Activated T-cell treated with anti-CD3 and anti-CD28 coated beads for 24 hours (primary cell): ENCODE data around the gene MARCHF3.
A peak's percentile ranks its signal among the peaks of the same experiment; 100 is the strongest.
"Not testable (repeated sequence)": the region's sequence is repeated elsewhere in the genome, so short reads cannot be mapped to it uniquely, and the experiment has no call there.

Source experiments
- DNase-seq: peaks from one replicate; pipeline ENCODE4 v3.0.0-alpha.2; 2020; ENCODE audit warnings: low read depth

Gene MARCHF3

GRCh38 chr5:127046343-127047072 lies 16.1 kb upstream of the MARCHF3 start:
- no peak for DNase-seq

- DNase-seq = no peak
These were observed 12.2 kb upstream of the MARCHF3 start for GRCh38 chr5:127042593-127042992.

- no peak for DNase-seq
These were observed 11.2 kb upstream of the MARCHF3 start for GRCh38 chr5:127041571-127041970.

- no peak for DNase-seq
These were observed 10.6 kb upstream of the MARCHF3 start for GRCh38 chr5:127040796-127041520.

GRCh38 chr5:127038550-127038949 lies 8.2 kb upstream of the MARCHF3 start:
- DNase-seq = no peak

- no peak for DNase-seq
These were observed 1.5 kb upstream of the MARCHF3 start for GRCh38 chr5:127031863-127032232.

GRCh38 chr5:127031147-127031862 lies 947 bp upstream of the MARCHF3 start:
- no peak for DNase-seq

GRCh38 chr5:127029581-127030258 lies 638 bp downstream of the MARCHF3 start:
- DNase-seq = peak; percentile 32

GRCh38 chr5:127028822-127029457 lies 1.4 kb downstream of the MARCHF3 start:
- no peak for DNase-seq

- DNase-seq = no peak
These were observed 2.8 kb downstream of the MARCHF3 start for GRCh38 chr5:127027539-127027938.

GRCh38 chr5:127026166-127026565 lies 4.2 kb downstream of the MARCHF3 start:
- no peak for DNase-seq

- DNase-seq = no peak
These were observed 4.9 kb downstream of the MARCHF3 start for GRCh38 chr5:127025467-127025866.

- no peak for DNase-seq
These were observed 5.5 kb downstream of the MARCHF3 start for GRCh38 chr5:127024821-127025220.

GRCh38 chr5:127023552-127024191 lies 6.7 kb downstream of the MARCHF3 start:
- DNase-seq = not testable (repeated sequence)

GRCh38 chr5:127022846-127023245 lies 7.5 kb downstream of the MARCHF3 start:
- no peak for DNase-seq

- DNase-seq = no peak
These were observed 10.4 kb downstream of the MARCHF3 start for GRCh38 chr5:127019928-127020327.

- DNase-seq = not testable (repeated sequence)
These were observed 13.6 kb downstream of the MARCHF3 start for GRCh38 chr5:127016722-127017121.

- DNase-seq = no peak
These were observed 14.6 kb downstream of the MARCHF3 start for GRCh38 chr5:127015716-127016115.

GRCh38 chr5:127014573-127014972 lies 15.8 kb downstream of the MARCHF3 start:
- DNase-seq = no peak

- DNase-seq = no peak
These were observed 17.0 kb downstream of the MARCHF3 start for GRCh38 chr5:127013407-127013806.

GRCh38 chr5:127012916-127013315 lies 17.4 kb downstream of the MARCHF3 start:
- DNase-seq = no peak
